HL-60/S4 (cell line): ENCODE data around the gene MRPS18B.
"Not testable (repeated sequence)": the region's sequence is repeated elsewhere in the genome, so short reads cannot be mapped to it uniquely, and the experiment has no call there.

Experiments
- in situ Hi-C: fragments of 300-500 bp; cut with MboI; formaldehyde crosslinking; loops from 2 replicates; pipeline ENCODE4 v1.14.3; 2022; ENCODE audit warnings: low sequenced_read_pairs

Gene MRPS18B

GRCh38 chr6:30617565-30618269, at the start of gene MRPS18B:
Gene MRPS18B (plus strand): TSS chr6:30617840. CDS start chr6:30617866, 26 bp downstream.
- in situ Hi-C loops = no loop called here

GRCh38 chr6:30568245-30568644, 49.4 kb upstream of the MRPS18B start:
- in situ Hi-C loops = no loop called here

- in situ Hi-C loops = no loop called here
Observed at GRCh38 chr6:30570263-30570662, 47.4 kb upstream of the MRPS18B start.

GRCh38 chr6:30570740-30571074, 46.9 kb upstream of the MRPS18B start:
- in situ Hi-C loops = no loop called here

GRCh38 chr6:30571075-30571761, 46.4 kb upstream of the MRPS18B start, which contains the start of gene ABCF1:
Gene ABCF1 (plus strand): TSS chr6:30571442. CDS start chr6:30571488, 46 bp downstream.
- in situ Hi-C loops = no loop called here

- in situ Hi-C loops = no loop called here
Observed at GRCh38 chr6:30571762-30572082, 45.9 kb upstream of the MRPS18B start.

- in situ Hi-C loops = no loop called here
Observed at GRCh38 chr6:30572148-30572547, 45.5 kb upstream of the MRPS18B start.

GRCh38 chr6:30573113-30573512, 44.5 kb upstream of the MRPS18B start:
- in situ Hi-C loops = no loop called here

- in situ Hi-C loops = no loop called here
Observed at GRCh38 chr6:30578051-30578450, 39.6 kb upstream of the MRPS18B start.

GRCh38 chr6:30583921-30584320, 33.7 kb upstream of the MRPS18B start:
- in situ Hi-C loops = no loop called here

GRCh38 chr6:30589754-30590358, 27.8 kb upstream of the MRPS18B start:
- in situ Hi-C loops = no loop called here

GRCh38 chr6:30590509-30590908, 27.1 kb upstream of the MRPS18B start:
- in situ Hi-C loops = no loop called here

GRCh38 chr6:30591008-30591407, 26.6 kb upstream of the MRPS18B start:
- in situ Hi-C loops = no loop called here

- in situ Hi-C loops = no loop called here
Observed at GRCh38 chr6:30592287-30592686, 25.4 kb upstream of the MRPS18B start.

GRCh38 chr6:30597315-30598144, 20.1 kb upstream of the MRPS18B start:
- in situ Hi-C loops = not testable (repeated sequence)

- in situ Hi-C loops = no loop called here
Observed at GRCh38 chr6:30598912-30599624, 18.6 kb upstream of the MRPS18B start.

GRCh38 chr6:30599625-30600324, 17.9 kb upstream of the MRPS18B start:
- in situ Hi-C loops = no loop called here

- in situ Hi-C loops = no loop called here
Observed at GRCh38 chr6:30600451-30600961, 17.1 kb upstream of the MRPS18B start.

GRCh38 chr6:30601436-30601814, 16.2 kb upstream of the MRPS18B start:
- in situ Hi-C loops = no loop called here
